NT2/D1 (cell line): Measurements from ENCODE around the gene KCNK2.

ENCODE experiments used
- YY1 ChIP-seq: IDR thresholded peaks from 2 replicates; pipeline ENCODE4 v1.6.1; 2011; ENCODE audit not compliant: insufficient read length, insufficient read depth
- ZNF274 ChIP-seq: IDR thresholded peaks from 2 replicates; pipeline ENCODE4 v1.6.1; 2011; ENCODE audit warnings: mild to moderate bottlenecking, low read depth, low read length

- no peak for TF ChIP-seq YY1
- no peak for TF ChIP-seq ZNF274
These were observed 127.6 kb downstream of the KCNK2 start for GRCh38 chr1:215210167-215210566.
